GM19025 (cell line): ENCODE results near the gene FKBP4.

Source experiments
- ATAC-seq: cut with Tn5 transposase; IDR thresholded peaks from one replicate; pipeline ENCODE4 v1.9.1; 2021; ENCODE audit warnings: mild to moderate bottlenecking, low read depth, moderate library complexity; ENCODE audit not compliant: unreplicated experiment

FKBP4 gene

GRCh38 chr12:2811801-2812200, 17.0 kb downstream of the FKBP4 start:
- no peak for ATAC-seq

- peak; percentile 92 for ATAC-seq
Observed at GRCh38 chr12:2812290-2813213, 17.8 kb downstream of the FKBP4 start, which contains the start of gene ITFG2. Gene ITFG2, plus strand, starts transcription at chr12:2812668. Its CDS starts 93 bp downstream, at chr12:2812761.

GRCh38 chr12:2813214-2814185, 18.7 kb downstream of the FKBP4 start:
- ATAC-seq = no peak

GRCh38 chr12:2819810-2820209, 25.0 kb downstream of the FKBP4 start:
- ATAC-seq = no peak

- no peak for ATAC-seq
Observed at GRCh38 chr12:2820432-2820831, 25.7 kb downstream of the FKBP4 start.

- no peak for ATAC-seq
Observed at GRCh38 chr12:2823483-2823882, 28.7 kb downstream of the FKBP4 start.

GRCh38 chr12:2824541-2824940, 29.8 kb downstream of the FKBP4 start:
- no peak for ATAC-seq

- ATAC-seq = no peak
Observed at GRCh38 chr12:2825132-2825531, 30.4 kb downstream of the FKBP4 start.

GRCh38 chr12:2826036-2826435, 31.3 kb downstream of the FKBP4 start:
- no peak for ATAC-seq

GRCh38 chr12:2826721-2827515, 32.1 kb downstream of the FKBP4 start:
- no peak for ATAC-seq

GRCh38 chr12:2829275-2829674, 34.5 kb downstream of the FKBP4 start:
- no peak for ATAC-seq

- ATAC-seq = no peak
Observed at GRCh38 chr12:2832550-2833127, 37.9 kb downstream of the FKBP4 start.

GRCh38 chr12:2833327-2833726, 38.6 kb downstream of the FKBP4 start:
- no peak for ATAC-seq

- ATAC-seq = no peak
Observed at GRCh38 chr12:2833810-2834209, 39.0 kb downstream of the FKBP4 start.

- no peak for ATAC-seq
Observed at GRCh38 chr12:2834581-2835491, 40.1 kb downstream of the FKBP4 start, which contains the start of gene NRIP2. Gene NRIP2, minus strand, starts transcription at chr12:2835035. Its CDS starts 52 bp downstream, at chr12:2834983.

GRCh38 chr12:2835691-2836403, 41.1 kb downstream of the FKBP4 start:
- ATAC-seq = no peak

- no peak for ATAC-seq
Observed at GRCh38 chr12:2836574-2836973, 41.8 kb downstream of the FKBP4 start.

- ATAC-seq = no peak
Observed at GRCh38 chr12:2841056-2841650, 46.4 kb downstream of the FKBP4 start.
